Stimulated activated CD8-positive, alpha-beta memory T cell treated with anti-CD3 and anti-CD28 coated beads, Interleukin-2, amount 100 ng/mL, for 1 hour (primary cell): ENCODE measurements around the gene MLC1.
"Not testable (repeated sequence)": the region's sequence is repeated elsewhere in the genome, so short reads cannot be mapped to it uniquely, and the experiment has no call there.

Source experiments
- DNase-seq, 2 donors: peaks; one replicate each; pipeline ENCODE4 v3.0.0-alpha.2; 2020; ENCODE audit warnings: low read depth in 2 of 2

Gene MLC1

GRCh38 chr22:50102946-50103345 is 17.7 kb upstream of the MLC1 start:
- DNase-seq = no peak

- no peak for DNase-seq
These were observed 16.8 kb upstream of the MLC1 start for GRCh38 chr22:50101870-50102565.

GRCh38 chr22:50098052-50098451 is 12.8 kb upstream of the MLC1 start:
- DNase-seq = no peak

DNA sequence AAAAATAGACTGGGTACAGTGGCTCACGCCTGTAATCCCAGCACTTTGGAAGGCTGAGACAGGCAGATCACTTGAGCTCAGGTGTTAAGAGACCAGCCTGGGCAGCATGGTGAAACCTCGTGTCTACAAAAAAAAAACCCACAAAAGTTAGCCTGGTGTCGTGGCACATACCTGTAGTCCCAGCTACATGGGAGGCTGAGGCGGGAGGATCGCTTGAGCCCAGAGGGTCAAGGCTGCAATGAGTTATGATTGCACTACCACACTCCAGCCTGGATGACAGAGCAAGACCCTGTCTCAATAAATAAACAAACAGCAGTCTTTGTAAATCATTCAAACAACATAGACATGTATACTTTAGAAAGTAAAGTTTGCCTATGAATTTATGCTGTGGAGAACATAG is 7.1 kb upstream of the MLC1 start:
- DNase-seq = no peak

GRCh38 chr22:50091092-50091768 is 6.0 kb upstream of the MLC1 start:
- no peak for DNase-seq

GRCh38 chr22:50090412-50090714 is 5.1 kb upstream of the MLC1 start:
- no peak for DNase-seq

DNA sequence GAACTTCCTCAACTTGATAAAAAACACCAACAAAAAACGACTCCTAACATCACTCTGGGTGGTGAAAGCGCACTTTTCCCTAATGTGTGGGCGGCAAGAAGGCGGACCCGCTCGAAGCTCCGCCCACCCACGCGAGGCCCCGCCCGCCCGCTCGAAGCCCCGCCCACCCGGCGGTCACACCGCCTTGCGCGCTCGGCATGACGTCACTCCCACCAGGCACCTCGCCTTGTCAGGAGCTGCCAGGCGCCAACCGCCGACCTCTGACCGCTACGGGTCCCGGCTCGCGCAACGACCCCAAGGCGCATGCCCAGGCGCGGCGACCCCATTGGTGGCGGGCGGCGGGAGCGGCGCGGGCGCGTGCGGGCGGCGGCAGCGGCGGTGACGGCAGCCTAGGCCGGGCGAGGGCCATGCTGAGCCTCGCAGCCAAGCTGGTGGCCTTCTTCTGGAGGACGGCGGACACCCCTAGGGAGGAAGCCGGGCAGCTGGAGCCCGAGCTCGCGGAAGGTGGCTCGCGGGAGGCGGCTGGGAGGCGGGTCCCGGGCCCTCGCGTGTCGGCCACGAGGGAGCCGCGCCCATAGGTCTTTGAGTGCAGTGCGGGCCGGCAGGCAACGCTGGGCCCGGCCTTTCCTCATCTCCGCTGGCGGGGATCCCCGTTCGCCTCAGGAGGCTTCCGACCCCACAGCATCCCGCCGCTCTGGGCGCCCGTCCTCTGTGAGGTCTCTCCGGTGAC is 4.6 kb upstream of the MLC1 start, which contains the start of gene MOV10L1:
Gene MOV10L1, plus strand, starts transcription at position 325 of the 730 bp plus-strand sequence. Its CDS starts 83 bp downstream, at position 408.
- DNase-seq = no peak

DNA sequence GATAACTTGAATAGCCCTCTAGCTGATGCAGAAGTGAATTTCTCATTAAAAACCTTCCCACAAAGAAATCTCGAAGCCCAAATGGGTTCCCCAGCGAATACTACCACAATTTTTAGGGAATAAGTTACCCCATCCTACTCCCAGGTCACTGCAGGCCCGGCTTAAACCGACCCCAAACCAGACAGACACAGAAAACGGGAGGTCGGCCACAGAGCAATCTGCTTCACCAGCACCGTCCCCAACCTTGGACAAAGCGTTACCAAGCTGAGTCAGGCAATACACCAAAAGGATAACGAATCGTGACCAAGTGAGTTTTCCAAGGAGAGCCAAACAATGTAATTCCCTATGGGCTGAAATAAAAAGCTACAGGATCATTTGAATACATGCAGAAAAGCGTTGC is 4.0 kb upstream of the MLC1 start:
- DNase-seq = no peak

DNA sequence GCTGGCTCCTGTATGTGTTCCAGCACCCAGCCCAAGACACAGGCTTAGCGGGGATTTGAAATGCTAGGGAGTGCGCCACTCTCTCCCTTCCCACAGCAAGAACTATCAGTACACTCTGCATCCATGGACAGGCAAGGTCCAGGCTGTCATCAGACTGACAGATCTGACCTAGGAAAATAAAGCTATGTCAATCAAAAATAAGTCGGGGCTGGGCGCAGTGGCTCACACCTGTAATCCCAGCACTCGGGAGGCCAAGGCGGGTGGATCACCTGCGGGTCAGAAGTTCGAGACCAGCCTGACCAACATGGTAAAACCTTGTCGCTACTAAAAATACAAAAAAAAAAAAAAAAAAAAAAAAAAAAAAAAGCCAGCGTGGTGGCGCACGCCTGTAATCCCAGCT is 2.9 kb upstream of the MLC1 start:
- no peak for DNase-seq

- no peak for DNase-seq
These were observed 2.4 kb upstream of the MLC1 start for GRCh38 chr22:50087646-50088045.

- DNase-seq = not testable (repeated sequence)
These were observed 1.7 kb upstream of the MLC1 start for GRCh38 chr22:50086975-50087374.

DNA sequence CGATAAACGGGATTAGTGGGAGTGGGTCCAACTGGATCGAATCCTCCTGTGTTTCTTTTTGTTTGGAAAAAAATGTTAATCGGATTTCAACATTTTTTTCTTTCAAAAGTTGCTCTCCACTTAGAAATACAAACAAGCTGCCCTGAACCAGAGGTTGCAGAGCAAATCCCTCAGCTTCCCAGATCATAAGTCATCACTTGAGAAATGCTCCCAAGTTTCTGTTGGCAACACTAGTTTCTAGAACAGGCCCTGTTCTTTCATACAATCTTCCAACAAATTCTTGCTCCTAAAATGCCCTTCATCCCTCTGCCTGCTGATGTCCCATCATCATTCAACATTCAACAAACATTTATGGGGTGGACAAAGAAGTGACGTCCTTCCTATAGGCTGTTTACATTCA is 1.3 kb upstream of the MLC1 start:
- no peak for DNase-seq

- DNase-seq = no peak
These were observed 608 bp downstream of the MLC1 start for GRCh38 chr22:50084614-50085021.

GRCh38 chr22:50084080-50084477 is 1.1 kb downstream of the MLC1 start:
- DNase-seq = no peak

- no peak for DNase-seq
These were observed 1.7 kb downstream of the MLC1 start for GRCh38 chr22:50083462-50084079.

GRCh38 chr22:50082961-50083461 is 2.2 kb downstream of the MLC1 start:
- DNase-seq = no peak

DNA sequence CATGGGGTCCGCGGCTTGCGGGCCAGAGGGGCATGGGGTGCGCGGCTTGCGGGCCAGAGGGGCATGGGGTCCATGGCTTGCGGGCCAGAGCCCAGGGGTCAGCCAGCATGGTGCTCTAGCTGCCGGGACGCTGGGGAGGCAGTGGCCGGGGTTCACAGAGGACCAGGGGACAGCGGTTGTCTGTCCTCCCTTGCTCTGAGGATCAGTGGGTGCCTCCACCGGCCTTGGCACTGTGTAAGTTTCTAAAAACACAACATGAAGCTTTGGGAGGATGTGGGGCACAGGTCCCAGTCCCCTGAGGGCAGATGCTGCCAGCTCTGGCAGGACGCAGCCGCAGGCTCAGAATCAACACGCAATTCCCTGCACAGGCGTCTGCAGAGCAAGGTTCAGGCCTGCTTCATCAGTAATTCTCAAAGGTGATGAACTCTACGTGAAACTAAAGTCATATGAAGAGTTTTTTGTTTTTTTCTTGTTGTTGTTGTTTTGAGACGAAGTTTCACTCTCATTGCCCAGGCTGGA is 3.0 kb downstream of the MLC1 start:
- DNase-seq = no peak

DNA sequence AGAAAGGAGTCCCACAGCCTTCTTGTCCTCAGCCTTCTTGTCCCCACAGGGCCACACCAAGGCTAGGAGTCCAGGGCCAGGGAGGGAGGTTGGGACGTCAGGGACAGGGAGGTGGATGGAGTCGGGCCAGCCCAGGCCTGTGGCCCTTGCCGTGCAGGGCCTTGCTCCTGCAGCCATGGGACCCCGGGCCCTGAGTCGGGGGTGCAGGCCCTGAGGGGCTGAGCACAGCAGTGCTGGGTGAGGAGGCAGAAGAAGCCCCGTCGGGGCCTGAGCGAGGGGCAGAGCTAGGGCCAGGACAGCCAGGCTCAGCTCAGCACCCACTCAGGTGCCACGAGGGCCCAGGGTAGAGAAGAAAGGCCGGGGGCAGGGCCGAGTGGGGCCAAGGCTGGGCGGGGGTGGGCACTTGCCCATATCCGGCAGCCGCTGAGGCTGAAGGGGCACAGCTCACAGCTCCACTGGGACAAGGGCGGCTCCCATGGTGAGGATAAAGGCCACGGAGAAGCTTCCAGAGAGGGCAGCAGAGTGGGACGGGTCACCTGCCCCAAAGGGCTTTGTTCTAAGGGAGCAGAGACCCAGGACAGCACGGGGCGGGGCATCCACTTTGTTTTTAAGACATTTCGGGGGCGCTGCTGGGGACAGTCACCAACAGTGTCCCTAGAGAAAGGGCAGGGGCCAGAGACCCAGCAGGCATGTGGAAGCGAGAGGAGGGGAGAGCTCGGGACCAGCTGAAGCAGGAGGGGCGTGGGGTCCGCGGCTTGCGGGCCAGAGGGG is 3.6 kb downstream of the MLC1 start:
- DNase-seq = no peak

- no peak for DNase-seq
These were observed 5.2 kb downstream of the MLC1 start for GRCh38 chr22:50080077-50080465.

DNA sequence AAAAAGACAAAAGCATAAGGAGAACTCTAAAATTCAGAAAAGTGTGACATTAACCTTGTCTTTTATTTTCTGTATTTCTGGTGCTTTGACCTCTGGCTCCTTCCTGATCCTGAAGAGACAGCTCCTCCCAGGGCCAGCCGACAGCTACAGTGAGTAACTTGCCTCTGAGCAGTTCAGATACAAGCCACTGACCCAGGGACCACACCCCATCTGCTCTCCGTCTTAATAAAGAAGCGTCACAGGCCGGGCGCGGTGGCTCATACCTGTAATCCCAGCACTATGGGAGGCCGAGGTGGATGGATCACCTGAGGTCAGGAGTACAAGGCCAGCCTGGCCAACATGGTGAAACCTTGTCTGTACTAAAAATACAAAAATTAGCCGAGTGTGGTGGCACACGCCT is 6.5 kb downstream of the MLC1 start:
- no peak for DNase-seq

DNA sequence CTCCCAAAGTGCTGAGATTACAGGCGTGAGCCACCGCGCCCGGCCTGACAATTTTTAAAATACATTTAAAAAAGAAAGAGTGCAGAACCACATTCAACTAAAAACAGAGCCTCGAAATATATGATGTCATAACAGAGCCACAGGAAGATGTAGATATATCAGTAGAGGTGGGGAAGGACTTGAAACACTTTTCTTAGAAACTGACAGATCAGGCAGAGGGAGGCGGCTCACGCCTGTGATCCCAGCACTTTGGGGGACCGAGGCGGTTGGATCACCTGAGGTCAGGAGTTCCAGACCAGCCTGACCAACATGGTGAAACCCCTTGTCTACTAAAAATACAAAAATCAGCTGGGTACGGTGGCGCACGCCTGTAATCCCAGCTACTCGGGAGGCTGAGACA is 7.0 kb downstream of the MLC1 start:
- no peak for DNase-seq
